Neural cell (in vitro differentiated cells): ENCODE measurements around the gene BANP. TPM values are rescaled to one million over a fixed set of nuclear protein-coding genes. Genes with fewer than 3 reads are reported as not detected.

Experiments used
- H2AFZ ChIP-seq: fragments of 200-600, 300-800 bp; sonication (generic), shearing (Covaris generic); 2 replicates; pipeline ENCODE4 v1.6.0; 2014; ENCODE audit warnings: low read depth, mild to moderate bottlenecking, antibody characterized with exemption, low read length, moderate library complexity
- H3F3A ChIP-seq: fragments of 200-600 bp; shearing (Covaris generic); 2 replicates; pipeline ENCODE4 v1.6.1; 2016; ENCODE audit warnings: mild to moderate bottlenecking, moderate library complexity, mixed read lengths, antibody characterized with exemption, low read length; ENCODE audit not compliant: insufficient read depth, poor library complexity, severe bottlenecking
- H3K27ac ChIP-seq: fragments of 200-600, 300-800 bp; sonication (generic), shearing (Covaris generic); 2 replicates; pipeline ENCODE4 v1.5.1; 2014; ENCODE audit warnings: mild to moderate bottlenecking, low read length, moderate library complexity
- H3K27me3 ChIP-seq: fragments of 300-800, 200-600 bp; sonication (generic), shearing (Covaris generic); 2 replicates; pipeline ENCODE4 v1.6.0; 2014; ENCODE audit warnings: mild to moderate bottlenecking, low read depth, low read length, moderate library complexity; ENCODE audit not compliant: insufficient read depth
- H3K36me3 ChIP-seq: fragments of 300-800, 200-600 bp; sonication (generic), shearing (Covaris generic); 2 replicates; pipeline ENCODE4 v1.5.1; 2014; ENCODE audit warnings: mild to moderate bottlenecking, antibody characterized with exemption, low read length, moderate library complexity; ENCODE audit not compliant: insufficient read depth
- H3K4me2 ChIP-seq: fragments of 300-800, 200-600 bp; sonication (generic), shearing (Covaris generic); 2 replicates; pipeline ENCODE4 v1.6.0; 2014; ENCODE audit warnings: mild to moderate bottlenecking, low read length
- H3K4me3 ChIP-seq: fragments of 300-800, 200-600 bp; sonication (generic), shearing (Covaris generic); 2 replicates; pipeline ENCODE4 v1.5.1; 2014; ENCODE audit warnings: mild to moderate bottlenecking, low read length, moderate library complexity
- H3K79me2 ChIP-seq: fragments of 200-600 bp; shearing (Covaris generic); replicated peaks from 2 replicates; pipeline ENCODE4 v1.6.0; 2014; ENCODE audit warnings: mild to moderate bottlenecking, low read length, moderate library complexity; ENCODE audit not compliant: insufficient read depth
- H3K9ac ChIP-seq: fragments of 300-800, 200-600 bp; sonication (generic), shearing (Covaris generic); 2 replicates; pipeline ENCODE4 v1.6.1; 2016; ENCODE audit warnings: mild to moderate bottlenecking, low read length, mixed read lengths
- H3K9me2 ChIP-seq: fragments of 200-600 bp; shearing (Covaris generic); 2 replicates; pipeline ENCODE4 v1.6.1; 2016; ENCODE audit warnings: mild to moderate bottlenecking, low read length, mixed read lengths; ENCODE audit not compliant: insufficient read depth
- H3K9me3 ChIP-seq: fragments of 200-600, 300-800 bp; sonication (generic), shearing (Covaris generic); 2 replicates; pipeline ENCODE4 v1.6.1; 2016; ENCODE audit warnings: mild to moderate bottlenecking, mixed run types, low read length, moderate library complexity, mixed read lengths
- H4K20me1 ChIP-seq: fragments of 200-600 bp; shearing (Covaris generic); 2 replicates; pipeline ENCODE4 v1.6.1; 2016; ENCODE audit warnings: mild to moderate bottlenecking, mixed run types; ENCODE audit not compliant: insufficient read depth
- CTCF ChIP-seq: fragments of 450-650 bp; IDR thresholded peaks from 2 replicates; pipeline ENCODE4 v1.5.1; 2014; ENCODE audit warnings: antibody characterized with exemption, mild to moderate bottlenecking, moderate library complexity; ENCODE audit not compliant: poor library complexity, severe bottlenecking
- EP300 ChIP-seq: fragments of 450-650 bp; conservative IDR thresholded peaks from 2 replicates; pipeline ENCODE4 v1.6.1; 2014; ENCODE audit warnings: antibody characterized with exemption, mild to moderate bottlenecking, moderate library complexity; ENCODE audit not compliant: poor library complexity, severe bottlenecking
- EZH2 ChIP-seq: fragments of 200-600, 300-800 bp; shearing (Covaris generic), sonication (generic); IDR thresholded peaks from 2 replicates; pipeline ENCODE4 v1.6.1; 2014; ENCODE audit warnings: antibody characterized with exemption, low read length, borderline replicate concordance, mild to moderate bottlenecking; ENCODE audit not compliant: insufficient read depth, poor library complexity, severe bottlenecking
- MXI1 ChIP-seq: fragments of 450-650 bp; conservative IDR thresholded peaks from 2 replicates; pipeline ENCODE4 v1.6.1; 2014; ENCODE audit warnings: antibody characterized with exemption, mild to moderate bottlenecking; ENCODE audit not compliant: poor library complexity, severe bottlenecking
- POLR2AphosphoS5 ChIP-seq: IDR thresholded peaks from 2 replicates; pipeline ENCODE4 v1.6.1; 2012
- RAD21 ChIP-seq: fragments of 450-650 bp; conservative IDR thresholded peaks from 2 replicates; pipeline ENCODE4 v1.6.1; 2014; ENCODE audit warnings: antibody characterized with exemption, mild to moderate bottlenecking, moderate library complexity
- REST ChIP-seq: IDR thresholded peaks from 2 replicates; pipeline ENCODE4 v1.6.1; 2012; ENCODE audit warnings: borderline replicate concordance
- SMC3 ChIP-seq: fragments of 450-650 bp; conservative IDR thresholded peaks from 2 replicates; pipeline ENCODE4 v1.6.1; 2014; ENCODE audit warnings: antibody characterized with exemption, mild to moderate bottlenecking, moderate library complexity; ENCODE audit not compliant: poor library complexity
- TAF1 ChIP-seq: IDR thresholded peaks from 2 replicates; pipeline ENCODE4 v1.6.1; 2012; ENCODE audit warnings: low read depth
- polyA plus RNA-seq: library from polyadenylated mRNA; depleted of rRNA; stranded (reverse); fragments of >200 nt; gene quantifications from 2 replicates; pipeline ENCODE4 v1.2.3, GENCODE V29; 2014

Gene BANP
- polyA plus RNA-seq, 1 donor from 2014 or later: 20.6 TPM

GRCh38 chr16:88055356-88055755 lies 104.1 kb downstream of the BANP start:
- H3K9me3 ChIP-seq: no peaks in the 10 kb centered on the region
- H3K4me3 ChIP-seq: no peak overlapping the region
- no peaks in the 10 kb centered on the region for H3K36me3 ChIP-seq
- no peak for TF ChIP-seq EZH2
- TF ChIP-seq TAF1: no peak
- no peak for TF ChIP-seq CTCF
- no peak for TF ChIP-seq SMC3
- no peak for TF ChIP-seq EP300
- TF ChIP-seq MXI1: no peak
- no peak for TF ChIP-seq RAD21
- no peak for TF ChIP-seq REST
- TF ChIP-seq POLR2AphosphoS5: no peak
- no peak overlapping the region for H3K4me2 ChIP-seq
- H4K20me1 ChIP-seq: no peaks in the 10 kb centered on the region
- no peaks in the 10 kb centered on the region for H3F3A ChIP-seq
- no peaks in the 10 kb centered on the region for H3K79me2 ChIP-seq
- no peaks in the 10 kb centered on the region for H3K9me2 ChIP-seq
- H3K9ac ChIP-seq: no peak overlapping the region
- H3K27me3 ChIP-seq: no peaks in the 10 kb centered on the region
- H3K27ac ChIP-seq: no peak overlapping the region
- H2AFZ ChIP-seq: no peak overlapping the region

- H2AFZ ChIP-seq: no peak overlapping the region
- H3K9me2 ChIP-seq: no peaks in the 10 kb centered on the region
- no peaks in the 10 kb centered on the region for H3K79me2 ChIP-seq
- H3K27ac ChIP-seq: no peak overlapping the region
- H3K4me3 ChIP-seq: no peak overlapping the region
- no peaks in the 10 kb centered on the region for H3F3A ChIP-seq
- H3K4me2 ChIP-seq: no peak overlapping the region
- H3K27me3 ChIP-seq: no peaks in the 10 kb centered on the region
- H3K9me3 ChIP-seq: no peaks in the 10 kb centered on the region
- TF ChIP-seq CTCF (no peak), REST (no peak), EP300 (no peak), RAD21 (no peak), POLR2AphosphoS5 (no peak), MXI1 (no peak), SMC3 (no peak), EZH2 (no peak), TAF1 (no peak)
- no peaks in the 10 kb centered on the region for H3K36me3 ChIP-seq
- no peaks in the 10 kb centered on the region for H4K20me1 ChIP-seq
- H3K9ac ChIP-seq: no peak overlapping the region
Observed at GRCh38 chr16:88056212-88056611, 105.0 kb downstream of the BANP start.
